HG03103 (cell line): ENCODE results near the gene ERC2.
A peak's percentile ranks its signal among the peaks of the same experiment; 100 is the strongest.

Experiments
- ATAC-seq: cut with Tn5 transposase; IDR thresholded peaks from one replicate; pipeline ENCODE4 v1.9.1; 2021; ENCODE audit warnings: low read depth; ENCODE audit not compliant: unreplicated experiment

Gene ERC2

GRCh38 chr3:55500555-55501330, 967.5 kb downstream of the ERC2 start:
- ATAC-seq: no peak

GRCh38 chr3:55498520-55498919, 969.7 kb downstream of the ERC2 start:
- ATAC-seq: no peak

DNA sequence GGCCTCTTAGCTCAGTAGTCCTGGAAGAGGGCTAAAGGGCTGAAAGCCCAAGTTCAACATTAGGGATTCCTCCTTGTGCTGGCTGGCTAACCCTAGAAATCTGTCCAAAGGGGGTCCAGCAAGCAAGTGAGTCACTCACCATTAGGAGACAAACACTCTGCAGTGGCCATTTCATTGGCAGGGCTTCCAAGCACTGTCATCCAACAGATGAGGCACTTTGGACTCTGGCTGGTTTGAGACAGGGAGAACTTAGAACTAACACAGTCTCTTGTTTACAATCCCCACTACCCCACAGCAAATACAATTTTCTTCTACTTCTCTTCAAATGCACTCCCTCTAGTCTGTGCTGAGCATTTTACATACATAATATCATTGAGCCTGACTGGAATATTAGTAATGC, 971.0 kb downstream of the ERC2 start:
- ATAC-seq: no peak

- no peak for ATAC-seq
These were observed 973.3 kb downstream of the ERC2 start for GRCh38 chr3:55494976-55495375.

DNA sequence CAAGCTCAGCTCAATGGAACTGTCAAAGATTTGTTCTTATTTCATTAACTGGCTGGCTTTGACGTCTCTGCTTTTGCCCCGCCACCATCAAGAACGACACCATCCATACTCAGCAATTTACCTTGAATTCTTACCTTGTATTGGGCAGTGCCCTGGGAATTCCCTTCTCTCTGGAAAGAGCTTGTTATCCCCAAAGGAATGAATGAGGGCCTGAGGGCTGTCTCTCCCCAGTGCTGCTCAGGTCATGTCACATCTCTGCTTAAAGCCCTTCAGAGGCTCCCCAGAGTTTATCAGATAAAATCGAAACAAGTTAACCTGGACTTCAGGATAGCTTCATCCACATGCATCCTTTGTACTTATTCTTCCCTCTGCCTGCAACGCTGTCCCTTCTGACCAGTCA, 975.3 kb downstream of the ERC2 start:
- no peak for ATAC-seq

DNA sequence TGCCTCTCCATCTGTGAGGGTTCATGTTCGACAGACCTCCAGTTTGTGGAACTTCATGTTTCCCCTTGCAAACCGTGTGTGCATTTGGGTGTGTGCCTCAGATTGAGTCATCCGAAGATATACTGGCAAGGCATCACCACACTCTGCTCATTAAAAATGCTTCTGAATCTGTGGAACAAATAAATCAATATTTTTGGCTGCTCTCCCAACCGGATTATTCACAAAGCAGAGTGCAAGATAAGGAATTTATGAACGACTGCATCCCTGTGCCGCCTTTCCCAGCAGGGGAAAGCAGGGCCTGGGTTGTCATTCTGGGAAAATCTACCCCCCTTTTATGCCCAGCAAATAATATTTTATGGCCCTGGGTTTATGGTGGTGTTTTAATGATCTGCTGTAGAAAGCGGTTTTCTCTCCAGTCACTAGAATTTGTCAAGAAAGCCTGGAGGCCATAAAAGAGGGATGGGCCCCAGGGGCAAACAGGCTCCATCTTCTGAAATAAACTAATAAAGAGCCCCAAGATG, 976.9 kb downstream of the ERC2 start:
- ATAC-seq: no peak

DNA sequence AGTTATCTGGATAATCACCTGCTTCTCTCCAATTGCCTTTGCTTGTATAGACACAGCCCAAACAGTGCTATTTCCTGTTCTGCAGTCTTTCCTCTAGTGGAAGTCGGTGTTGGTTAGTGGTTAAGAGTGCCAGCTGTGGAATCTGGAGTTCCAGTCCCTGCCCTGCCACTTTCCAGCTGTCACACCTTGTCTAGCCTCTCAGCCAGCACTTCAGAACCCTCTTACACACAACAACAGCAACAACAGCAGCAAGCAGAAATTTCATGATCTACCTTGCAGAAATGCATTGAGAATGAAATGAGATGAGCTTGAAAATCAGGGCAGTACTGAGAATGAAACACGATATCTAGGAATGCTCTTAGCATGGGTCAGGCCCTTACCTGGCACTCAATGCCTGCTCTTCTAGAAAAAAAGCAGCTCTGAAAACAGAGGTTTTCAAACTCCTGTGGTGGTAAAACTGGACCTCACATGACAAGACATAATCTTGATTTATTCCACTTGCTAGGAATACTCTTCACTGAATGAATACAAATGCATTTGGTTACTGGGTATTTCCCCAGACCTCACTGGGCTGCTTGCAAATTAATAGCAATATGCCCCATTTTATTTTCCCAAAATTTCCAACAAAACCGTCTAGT, 977.9 kb downstream of the ERC2 start:
- no peak for ATAC-seq

DNA sequence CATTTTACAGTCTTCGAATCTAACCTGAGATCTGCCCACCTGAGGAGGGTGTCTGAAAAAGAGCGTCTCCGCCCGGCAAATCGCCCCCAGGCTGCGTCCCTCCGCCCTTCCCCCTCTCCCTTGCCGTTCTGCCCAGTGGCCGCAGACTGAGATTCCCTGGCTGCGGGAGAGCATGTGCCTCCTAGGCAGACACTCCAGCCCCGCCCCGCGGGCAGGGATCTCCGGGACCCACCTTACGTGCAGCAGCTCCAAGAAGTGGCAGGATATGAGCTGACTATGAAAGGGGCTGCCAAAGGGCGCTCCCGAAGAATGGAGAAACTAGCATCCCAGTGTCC, 978.5 kb downstream of the ERC2 start:
- no peak for ATAC-seq

GRCh38 chr3:55488398-55489055, 979.7 kb downstream of the ERC2 start:
- ATAC-seq: no peak

DNA sequence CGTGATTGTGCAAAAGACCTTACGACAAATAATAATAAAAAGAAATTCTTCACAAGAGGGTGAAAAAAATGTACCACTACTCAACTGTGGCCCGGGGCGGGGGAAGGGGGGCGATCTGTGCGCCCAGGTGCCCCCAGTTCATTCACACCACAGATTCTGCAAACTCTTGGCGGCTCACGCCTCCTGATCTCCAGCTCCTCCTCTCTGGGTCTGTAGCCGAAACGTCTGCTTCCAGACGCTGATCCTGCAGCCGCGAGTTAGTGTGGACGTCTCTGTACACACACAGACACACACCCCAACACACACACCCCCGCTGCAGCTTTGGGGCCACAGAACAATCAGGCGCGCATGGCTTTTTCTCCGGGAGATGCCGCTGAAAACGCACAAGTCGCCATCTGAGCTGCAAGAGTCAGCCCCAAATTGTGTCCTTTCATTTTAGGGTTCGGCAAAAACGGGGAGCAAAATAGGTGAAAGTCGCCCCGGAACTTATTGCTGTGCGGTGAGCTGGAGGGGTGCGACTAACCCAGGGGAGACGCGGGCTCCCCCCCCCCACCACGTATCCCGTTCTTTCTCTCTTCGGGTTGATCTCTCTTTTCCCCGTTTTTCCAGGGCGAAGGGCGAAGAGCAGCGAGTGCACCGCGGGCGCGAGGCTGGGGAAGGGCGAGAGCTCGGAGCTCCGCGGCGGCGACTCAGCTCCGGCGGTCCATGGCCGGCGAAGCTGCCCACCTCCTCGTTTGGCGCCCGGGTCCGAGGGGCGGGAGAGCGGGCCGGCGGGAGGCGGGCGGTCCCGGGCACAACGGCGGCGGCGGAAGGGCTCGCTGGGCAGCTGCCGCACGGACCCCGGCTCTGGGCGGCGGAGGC, 980.7 kb downstream of the ERC2 start:
- ATAC-seq: no peak

- ATAC-seq: no peak
These were observed 981.3 kb downstream of the ERC2 start, which contains the start of gene WNT5A for GRCh38 chr3:55486857-55487380. Gene WNT5A (minus strand): TSS chr3:55487306. CDS start chr3:55486985, 321 bp downstream.

GRCh38 chr3:55486101-55486856, 982.0 kb downstream of the ERC2 start:
- no peak for ATAC-seq

DNA sequence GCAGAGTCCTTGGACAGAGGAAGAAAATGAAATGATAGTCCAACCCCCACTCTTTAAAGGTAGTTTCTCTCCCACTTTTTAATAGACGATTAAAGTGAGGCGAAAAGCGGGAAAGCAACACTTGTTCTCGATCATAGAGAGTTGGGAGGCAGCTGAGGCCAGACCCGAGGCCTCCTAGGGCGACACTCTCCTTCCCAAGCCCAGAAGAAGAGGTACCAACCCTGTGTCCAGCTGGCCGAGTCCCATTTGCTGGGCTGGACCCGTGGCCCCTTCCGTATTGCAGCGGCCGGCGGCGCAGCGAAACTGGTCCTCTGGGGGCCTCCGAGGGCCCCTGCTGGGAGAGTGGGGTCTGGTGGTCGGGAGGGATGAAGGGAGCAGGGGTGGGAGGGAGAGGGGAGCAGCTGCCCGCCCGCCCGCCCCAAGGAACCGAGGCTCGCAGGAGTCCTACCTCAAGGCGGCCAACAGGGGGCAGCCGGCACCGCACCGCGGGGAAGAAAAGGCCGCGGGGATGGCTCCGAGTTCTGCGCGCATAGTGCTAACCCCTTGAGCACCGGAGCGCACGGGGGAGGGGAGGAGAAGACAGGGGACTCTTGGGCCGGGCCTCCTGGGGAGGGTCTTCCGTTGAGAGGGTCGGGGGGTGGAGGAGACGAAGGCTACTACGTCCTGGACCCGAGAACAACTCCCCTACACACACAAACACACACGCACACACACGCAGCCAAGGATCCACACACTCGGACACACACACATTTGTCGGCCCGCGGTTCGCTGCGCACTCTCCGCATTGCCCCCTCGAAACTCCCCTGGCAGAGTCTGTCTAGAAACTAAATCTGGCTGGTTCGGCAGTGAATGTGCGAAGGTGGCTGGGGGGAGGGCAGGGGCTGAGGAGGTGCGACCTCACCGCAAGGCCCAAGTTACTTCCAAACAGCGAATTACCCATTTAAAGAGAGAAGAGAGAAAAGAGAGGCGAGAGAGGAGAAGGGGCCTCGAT, 983.2 kb downstream of the ERC2 start:
- peak; percentile 55 for ATAC-seq

- ATAC-seq: no peak
These were observed 984.0 kb downstream of the ERC2 start for GRCh38 chr3:55484191-55484689.

GRCh38 chr3:55483196-55484095, 984.8 kb downstream of the ERC2 start:
- no peak for ATAC-seq

DNA sequence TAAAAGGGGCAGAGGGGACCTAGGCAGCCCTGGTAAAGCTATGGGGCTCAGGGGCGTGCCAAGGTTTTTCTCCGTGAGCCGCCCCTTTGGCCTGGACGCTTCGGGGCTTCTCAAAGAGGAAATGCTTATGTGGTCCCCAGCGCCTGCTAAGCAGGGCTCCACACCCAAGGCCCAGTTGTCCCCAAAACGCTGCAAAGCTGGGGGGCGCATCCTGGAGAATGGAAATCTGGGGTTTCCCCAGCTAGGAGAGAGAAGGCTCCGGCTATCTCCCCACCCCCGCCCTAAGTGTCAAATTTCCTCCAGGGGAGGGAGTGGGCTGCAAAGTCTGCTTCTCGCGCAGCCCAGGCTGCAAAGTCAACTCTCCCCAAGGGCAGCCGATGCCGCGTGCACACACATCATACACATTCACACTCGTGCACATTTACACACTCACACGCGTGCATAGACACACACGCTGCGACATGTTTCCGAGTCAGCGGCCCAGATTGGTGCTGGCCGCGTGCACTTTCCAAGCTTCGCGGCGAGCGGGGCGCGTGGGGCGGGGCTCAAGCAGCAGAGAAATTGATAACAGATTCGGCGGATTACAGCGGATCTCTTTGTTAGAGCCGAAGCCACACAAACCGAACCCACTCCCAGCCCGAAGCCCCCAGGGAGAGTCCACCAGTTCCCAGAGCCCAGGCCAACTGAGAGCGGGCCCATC, 985.6 kb downstream of the ERC2 start:
- ATAC-seq: no peak
